Fibroblast of skin of right biceps (primary cell): ENCODE measurements around the gene MAP1LC3B.
"Not testable (repeated sequence)": the region's sequence is repeated elsewhere in the genome, so short reads cannot be mapped to it uniquely, and the experiment has no call there.

Experiments
- DNase-seq: peaks from one replicate; pipeline ENCODE4 v3.0.0-alpha.2; 2013

The MAP1LC3B gene

DNA sequence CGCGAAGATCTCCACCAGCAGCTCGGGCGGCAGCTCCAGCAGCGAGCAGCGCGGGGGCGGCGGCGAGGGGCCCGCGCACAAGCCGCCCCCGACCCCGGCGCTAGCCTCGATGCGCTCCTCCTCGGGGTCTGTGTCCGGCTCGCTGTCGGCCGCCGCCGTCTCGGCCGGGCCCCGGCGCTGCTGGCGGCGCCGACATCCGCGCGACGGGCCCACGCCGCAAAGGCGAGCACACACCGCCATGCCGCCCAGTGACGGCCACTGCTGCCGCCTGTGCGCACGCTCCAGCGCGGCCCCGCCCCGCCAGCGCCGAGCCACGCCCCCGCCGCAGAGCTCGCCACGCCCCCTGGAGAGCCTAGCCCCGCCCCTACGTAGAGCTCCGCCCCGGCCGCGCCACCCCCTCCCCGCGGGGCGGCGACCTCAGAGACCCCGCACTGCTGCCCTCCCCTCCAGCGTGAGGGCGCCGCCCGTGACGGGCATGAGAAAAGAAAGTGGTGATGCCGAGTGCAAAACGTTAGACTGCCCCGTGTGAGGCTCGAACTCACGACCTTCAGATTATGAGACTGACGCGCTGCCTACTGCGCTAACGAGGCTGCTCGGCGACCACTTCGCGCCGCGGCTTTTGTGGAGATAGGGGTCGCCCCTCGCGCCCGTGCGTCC lies 8.5 kb upstream of the MAP1LC3B start, which contains the start of gene FBXO31:
Gene FBXO31 (minus strand): TSS at position 272 of the 657 bp plus-strand sequence. CDS start 32 bp downstream, at position 240.
- peak; percentile 96 for DNase-seq

DNA sequence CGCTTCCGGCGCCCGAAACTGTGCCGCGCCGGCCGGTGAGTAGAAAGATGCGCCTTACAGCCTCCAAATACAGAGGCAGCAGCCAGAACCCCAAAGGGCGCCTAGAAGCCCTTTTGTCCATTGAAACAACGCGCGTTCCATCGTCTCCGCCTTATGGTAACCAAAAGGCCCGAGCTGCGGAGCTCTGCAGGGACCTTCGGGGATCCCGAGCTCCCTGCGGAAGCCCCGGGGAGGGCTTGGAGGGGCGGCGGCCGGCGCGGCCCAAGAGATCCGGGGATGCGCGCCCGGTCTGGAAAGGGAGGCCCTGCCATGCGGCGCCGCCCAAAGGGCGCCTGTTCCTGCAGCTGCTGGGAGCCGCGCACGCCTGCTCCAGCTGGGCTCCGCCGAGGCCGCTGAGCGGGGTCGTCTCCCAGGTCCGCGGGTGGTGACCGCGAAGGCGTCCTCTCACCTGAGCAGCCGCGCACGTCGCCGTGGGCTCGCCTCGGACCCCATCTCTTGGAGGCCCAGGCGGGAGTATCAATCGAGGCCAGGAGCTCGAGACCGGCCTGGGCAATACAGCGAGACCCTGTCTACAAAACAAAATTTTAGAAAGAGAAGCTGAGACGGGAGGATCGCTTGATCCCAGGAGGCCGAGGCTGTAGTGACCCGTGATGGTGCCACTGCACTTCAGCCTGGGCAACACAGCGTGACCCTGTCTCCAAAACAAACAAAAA lies 7.8 kb upstream of the MAP1LC3B start:
- no peak for DNase-seq

DNA sequence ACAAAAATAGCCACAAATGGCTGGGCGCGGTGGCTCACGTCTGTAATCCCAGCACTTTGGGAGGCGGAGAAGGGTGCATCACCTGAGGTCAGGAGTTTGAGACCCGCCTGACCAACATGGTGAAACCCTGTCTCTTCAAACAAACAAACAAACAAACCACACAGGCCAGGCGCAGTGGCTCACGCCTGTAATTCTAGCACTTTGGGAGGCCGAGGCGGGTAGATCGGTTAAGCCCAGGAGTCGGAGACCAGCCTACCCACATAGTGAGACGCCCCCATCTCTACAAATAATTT lies 7.3 kb upstream of the MAP1LC3B start:
- not testable (repeated sequence) for DNase-seq

DNA sequence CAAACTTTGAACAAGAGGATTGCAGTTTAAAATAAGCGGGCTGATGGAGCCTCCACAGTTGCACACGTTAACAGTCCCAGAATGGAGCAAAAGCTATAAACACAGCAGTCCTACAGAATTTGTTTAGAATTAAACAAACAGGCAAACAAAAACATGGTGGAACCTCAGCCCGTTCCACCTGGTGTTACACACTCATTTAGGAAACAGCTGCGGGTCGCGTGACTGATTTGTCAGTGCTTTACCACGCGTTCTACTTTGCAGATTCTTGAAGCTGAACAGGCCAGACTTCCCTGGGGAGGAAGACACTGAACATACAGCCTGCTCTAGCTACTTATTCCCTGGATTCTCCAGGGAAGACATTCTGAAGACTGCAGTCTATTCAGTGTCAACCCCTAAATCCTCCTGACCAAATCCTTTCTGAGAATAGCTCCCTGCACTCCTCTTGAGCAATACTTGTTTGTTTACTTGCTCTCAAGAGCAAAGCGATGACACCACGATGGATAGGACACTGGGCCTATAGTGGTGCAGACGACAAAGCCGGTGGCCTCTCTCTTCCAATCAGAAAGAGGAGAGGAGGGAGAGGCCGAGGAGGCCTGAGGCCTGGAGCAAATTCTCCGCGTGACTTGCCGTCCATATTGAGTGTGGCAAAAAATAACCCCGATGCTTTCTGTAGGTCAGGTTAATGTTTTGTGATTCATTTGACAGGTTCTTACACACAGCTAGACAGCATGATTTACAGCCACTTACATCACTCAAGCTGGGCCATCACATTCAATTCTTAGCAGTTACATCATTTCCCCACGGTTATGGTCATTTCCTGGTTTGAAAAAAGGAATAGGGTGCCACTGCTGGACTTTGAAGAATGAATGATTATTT lies 4.0 kb upstream of the MAP1LC3B start:
- peak; percentile 98 for DNase-seq

DNA sequence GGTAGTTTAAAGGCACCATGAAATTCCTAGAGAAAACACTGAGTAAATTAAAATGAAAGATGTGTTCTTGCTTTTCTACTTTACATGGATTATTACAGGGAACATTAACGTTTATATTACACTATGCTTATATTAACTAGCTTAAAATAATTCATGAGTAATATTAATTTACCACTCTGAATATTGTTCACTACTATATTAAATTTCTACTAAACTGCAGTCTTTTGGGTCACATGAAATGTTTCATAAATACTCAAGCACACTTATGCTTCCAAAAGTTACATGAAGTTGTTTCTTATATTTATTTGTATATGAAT lies 3.4 kb upstream of the MAP1LC3B start:
- DNase-seq = no peak

DNA sequence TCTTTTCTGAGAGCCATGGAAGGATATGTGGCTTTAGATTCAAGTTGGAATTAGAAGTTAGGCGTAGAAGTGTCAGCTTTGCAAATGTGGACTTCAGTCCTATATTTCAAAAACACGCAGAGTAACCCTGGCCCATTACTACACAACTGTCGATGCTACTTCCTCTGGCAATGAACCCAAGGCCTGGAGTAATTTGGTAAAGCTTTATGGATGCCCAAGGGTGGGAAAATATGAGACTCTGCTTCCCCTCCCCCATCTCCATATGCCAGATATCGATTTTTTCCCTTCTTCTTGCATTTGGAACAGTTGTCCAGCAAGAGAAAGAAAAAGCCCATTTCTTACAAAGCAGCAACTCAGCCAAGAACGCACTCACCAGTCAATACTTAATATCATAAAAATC lies 2.9 kb upstream of the MAP1LC3B start:
- no peak for DNase-seq

DNA sequence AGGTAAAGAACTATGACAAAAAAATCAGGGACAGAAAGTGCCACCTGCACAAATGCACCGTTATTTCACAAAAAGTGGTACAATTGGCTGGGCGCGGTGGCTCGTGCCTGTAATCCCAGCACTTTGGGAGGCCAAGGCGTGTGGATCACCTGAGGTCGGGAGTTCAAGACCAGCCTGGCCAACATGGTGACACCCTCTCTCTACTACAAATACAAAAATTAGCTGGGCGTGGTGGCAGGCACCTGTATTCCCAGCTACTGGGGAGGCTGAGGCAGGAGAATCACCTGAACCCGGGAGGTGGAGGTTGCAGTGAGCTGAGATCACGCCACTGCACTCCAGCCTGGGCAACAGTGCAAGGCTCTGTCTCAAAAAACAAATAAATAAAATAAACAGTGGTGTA lies 2.2 kb upstream of the MAP1LC3B start:
- DNase-seq = not testable (repeated sequence)

DNA sequence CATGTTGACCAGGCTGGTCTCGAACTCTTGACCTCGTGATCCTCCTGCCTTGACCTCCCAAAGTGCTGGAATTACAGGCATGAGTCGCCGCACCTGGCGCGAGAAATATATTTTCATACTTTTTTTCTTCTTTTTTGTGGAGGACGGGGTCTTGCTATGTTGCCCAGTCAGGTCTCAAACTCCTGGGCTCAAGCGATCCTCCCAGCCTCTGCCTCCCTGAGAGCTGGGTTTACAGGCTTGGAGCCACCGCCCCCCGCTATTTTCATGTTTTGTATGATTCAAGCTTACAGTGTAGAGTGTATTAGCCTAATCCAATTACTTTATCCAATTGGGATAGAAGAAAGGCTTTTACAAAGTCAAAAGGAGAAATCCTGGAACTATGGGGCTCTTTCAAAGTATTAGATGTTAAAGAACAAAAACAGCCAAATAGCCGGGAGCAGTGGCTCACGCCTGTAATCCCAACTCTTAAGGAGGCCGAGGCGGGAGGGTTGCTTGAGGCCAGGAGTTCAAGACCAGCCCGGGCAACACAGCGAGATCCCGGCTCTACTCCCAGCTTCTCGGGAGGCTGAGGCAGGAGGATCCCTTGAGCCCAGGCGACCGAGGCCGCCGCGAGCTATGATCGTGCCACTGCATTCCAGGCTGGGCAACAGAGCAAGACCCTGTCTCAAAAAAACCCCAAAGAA lies 1.4 kb upstream of the MAP1LC3B start:
- no peak for DNase-seq

DNA sequence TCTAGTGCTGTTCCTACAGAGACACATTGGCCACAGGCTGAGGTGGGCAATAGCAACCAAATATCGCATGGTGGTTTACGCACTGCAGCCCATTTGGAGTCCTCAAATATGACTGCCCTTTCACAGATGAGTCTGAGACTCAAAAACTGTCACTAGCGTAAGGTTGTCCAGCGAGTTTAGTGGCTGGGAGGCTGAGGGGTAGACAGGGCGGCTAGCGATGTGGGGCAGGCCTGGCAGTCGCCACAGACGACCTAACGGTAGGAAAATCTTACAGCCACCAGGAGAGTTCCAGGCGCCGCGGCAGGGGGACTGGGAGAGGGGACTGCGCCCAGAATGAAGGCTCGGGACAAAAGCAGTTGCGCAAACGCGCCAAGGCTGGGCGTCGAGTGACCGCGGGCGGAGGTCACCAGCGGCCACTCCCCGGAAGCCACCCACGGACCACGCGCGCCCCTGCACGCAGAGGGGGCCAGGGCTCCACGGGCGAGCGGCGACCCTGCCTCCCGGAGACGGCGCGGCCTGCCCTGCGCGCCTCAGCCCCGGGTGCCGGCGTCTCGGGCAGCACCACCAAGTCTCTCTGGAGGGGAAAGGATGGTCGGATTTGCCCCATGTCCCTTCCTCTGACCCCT lies 699 bp upstream of the MAP1LC3B start:
- DNase-seq = peak; percentile 34

DNA sequence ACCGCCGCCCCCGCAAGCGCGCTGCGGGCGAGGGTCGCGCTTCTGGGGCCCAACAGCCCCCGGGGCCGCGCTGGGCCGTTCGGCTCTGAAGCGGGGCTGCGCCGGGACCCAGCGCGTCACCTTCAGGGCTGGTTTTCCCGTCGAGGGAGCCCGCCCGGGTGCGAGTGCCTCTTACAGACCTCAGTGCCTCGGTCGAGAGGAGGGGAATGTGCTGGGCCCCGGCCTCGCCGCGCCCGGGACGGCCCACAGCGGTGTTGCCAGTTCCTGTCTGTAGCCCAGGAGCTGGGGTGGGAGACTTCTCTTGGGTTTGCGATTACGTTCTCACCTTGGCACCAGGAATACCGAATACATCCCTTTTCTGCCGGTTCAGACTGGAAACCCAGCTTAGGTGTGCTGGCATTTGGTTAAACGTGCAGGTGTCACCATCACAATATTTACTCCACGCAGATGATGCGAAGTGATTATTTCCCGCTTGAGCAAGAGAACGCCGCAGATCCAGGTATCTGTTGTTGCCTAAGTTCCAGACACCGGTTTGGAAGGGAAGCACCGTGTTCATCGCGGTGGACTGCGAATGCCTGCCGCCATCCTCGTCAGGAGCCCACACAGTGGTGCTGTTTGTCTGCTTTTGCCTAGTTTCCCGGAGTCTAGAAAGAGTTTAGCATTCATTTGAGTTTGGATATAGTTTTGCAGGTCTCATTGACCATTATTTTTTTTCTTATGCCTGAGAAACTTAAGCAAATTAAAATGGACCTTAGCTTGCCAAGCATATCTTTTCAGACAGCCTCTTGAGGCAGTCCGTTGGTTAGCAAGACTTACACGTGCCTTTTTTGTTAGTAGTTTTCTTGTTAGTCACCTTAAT lies 914 bp downstream of the MAP1LC3B start:
- peak; percentile 41 for DNase-seq

DNA sequence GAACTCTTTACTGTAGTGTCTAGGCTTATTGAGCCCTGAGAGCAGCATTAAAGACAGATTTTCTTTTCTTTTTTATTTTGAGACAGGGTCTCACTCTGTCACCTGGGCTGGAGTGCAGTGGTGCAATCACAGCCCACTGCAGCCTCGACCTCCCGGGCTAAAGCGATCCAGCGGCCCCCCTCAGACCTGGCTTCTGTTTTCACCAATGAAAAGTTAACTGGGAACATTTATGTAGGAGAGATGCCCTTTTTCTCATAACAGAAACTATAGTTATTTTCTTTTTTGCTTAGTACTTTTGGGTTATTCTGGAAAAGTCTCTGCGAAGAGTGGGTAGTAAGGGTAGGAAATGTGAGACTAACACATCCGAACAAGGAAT lies 1.5 kb downstream of the MAP1LC3B start:
- no peak for DNase-seq

DNA sequence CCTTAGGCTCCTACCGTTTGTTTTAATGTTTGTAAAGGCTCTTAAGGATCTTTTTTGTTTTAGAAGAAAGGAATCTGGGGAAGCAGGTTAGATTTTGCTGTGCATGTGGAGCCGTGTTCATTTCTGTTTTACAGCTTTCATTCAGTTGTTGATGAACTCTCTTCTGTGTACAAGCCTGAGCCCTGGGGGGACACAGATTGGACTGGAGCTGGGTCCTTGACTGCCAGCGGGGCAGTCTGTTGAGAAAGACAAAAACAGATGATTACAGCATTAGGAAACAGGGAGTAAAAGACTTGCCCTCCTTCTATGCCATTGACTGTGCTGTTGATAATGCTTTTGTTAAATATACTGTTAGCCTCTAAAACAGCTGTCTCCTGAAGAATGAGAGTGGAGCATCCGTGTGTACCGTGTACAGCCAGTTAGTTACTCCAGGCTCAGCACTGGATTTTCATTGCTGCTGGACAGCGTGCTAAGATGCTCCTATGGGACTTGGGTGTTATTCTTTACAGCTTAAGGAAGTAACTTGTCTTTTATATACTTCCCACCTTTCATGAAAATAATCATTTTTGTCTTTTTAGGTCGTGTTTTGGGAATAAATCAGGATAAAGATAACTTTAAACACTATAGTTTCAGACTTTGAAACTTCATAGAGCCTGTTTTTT lies 3.2 kb downstream of the MAP1LC3B start:
- no peak for DNase-seq

DNA sequence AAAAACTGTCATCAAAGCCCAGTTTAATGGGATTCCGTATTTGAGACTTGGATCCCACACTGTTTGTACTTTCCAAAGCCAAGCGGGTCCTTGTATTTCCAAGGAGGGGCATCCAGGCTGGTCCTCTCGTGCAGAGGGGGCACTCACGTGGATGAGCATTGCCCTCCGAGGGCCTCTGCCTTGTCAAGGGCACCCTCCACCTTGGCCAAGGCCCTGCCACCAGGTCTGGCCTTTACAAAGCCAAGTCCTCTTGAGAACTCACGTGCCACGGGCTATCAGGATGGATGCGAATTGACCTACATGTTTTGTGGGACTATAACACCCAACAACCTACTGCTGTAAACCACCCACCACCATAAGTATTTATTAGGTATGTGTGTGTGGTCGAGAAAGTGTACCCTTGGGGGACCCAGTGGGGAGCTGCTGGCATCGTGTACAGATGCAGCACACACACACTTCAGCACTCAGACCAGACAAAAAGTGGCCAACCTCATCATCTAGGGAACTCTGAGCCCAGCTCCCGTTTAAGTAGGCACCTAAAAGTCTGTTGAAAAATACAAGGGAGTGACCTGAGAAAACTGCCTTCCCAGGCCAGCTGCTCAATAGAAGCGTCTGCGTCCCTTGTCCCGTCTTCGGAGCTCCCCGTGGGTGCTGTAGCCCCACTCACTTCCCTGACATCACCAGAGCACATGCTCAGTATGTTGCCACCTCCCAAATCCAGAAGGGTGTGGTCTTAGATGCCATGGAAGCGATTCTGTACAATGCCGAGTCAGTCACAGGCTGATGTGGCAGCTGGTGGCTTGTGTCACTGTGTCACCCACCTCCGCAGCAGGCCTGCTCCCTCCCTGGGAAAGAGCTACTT lies 12.9 kb downstream of the MAP1LC3B start:
- DNase-seq = no peak

DNA sequence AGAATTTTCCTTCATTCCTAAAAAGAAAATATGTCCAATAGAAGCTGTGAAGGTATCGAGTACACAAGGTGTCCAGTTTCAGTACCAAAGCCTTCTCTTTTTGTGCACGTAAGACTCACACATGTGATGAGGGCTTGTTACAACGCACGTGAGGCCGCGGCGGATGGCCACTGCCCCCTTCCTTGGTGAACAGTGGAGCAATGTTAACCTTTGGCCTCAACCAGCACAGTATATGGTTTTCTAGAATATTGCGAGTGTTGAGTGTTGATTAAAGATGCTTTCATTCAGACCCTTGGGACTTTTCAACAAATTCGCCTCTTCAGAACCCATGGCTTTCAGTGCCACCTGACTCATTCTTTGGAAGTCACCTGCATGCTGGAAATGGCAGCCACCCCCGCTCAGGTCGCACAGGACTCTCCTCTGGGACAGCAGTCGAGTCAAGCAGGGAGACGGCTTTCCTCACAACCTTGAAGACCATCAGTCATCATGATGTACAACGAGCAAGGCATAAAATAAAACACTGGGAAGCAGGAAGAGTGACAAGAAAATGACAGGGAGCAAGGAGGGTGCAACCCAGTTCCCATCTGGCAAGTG lies 14.5 kb downstream of the MAP1LC3B start:
- no peak for DNase-seq

DNA sequence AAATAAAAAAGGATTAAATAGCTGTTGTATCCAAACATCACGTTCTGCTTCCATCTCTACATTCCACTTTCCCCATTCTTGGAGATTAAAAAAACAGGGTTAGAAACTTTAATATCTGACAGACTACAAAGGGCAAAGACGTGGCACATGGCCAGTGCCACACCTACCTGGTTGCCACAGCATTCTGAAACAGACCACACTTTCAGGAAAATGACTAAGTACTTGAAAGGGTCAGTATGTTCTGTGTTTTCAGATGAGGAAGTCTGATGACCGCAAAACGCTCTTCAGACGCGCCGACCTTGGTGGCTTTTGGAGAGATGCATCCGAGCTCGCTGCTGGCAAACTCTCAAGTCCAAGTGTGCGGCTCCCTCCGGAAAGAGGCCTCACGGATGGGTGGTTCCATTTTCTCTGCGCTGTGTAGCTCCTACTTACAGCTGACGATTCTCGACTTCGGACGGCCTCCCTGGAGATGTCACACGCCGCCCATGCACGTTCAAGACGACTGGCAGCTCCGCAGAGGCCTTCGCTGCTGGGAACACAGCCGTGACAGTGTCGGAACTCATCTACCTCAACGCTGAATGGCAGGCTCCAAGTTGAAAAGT lies 15.5 kb downstream of the MAP1LC3B start:
- no peak for DNase-seq

DNA sequence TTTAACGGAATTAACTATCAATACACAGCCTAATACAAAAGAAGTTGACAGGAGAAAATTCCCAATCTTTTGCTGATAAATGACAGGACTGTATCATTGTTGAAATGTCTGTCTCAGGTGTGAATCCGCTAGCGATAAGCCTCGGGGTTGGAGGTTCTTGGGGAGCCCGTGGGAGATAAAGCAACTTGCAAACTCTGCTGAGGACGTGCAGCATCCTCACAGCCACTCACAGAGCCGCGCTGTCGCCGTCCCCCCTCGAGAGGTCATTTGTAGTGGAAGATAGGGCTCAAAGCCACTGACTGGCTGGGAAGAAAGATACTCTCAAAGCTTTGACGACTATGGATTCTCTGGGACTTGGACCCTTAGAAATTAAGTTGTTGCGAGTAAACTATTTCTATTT lies 17.0 kb downstream of the MAP1LC3B start:
- DNase-seq = no peak

DNA sequence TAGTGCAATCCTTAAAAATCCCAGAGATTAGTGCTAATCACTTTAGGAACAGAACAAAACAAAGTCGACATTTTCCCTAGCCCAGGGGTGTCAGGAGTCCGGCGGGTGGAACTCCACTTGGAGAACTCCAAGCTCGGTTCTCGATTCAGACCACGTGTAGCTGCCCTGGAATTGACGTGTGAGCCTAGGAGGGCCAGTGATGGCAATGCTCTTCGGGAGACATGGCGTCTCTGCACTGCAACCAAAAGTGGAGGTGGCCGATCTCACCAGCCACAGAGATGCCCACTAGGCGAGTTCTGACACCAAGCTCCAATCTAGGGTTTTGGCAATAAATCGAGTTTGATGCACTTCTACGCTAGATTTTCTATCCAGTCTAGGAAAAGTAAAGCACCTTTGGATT lies 17.6 kb downstream of the MAP1LC3B start:
- DNase-seq = no peak

DNA sequence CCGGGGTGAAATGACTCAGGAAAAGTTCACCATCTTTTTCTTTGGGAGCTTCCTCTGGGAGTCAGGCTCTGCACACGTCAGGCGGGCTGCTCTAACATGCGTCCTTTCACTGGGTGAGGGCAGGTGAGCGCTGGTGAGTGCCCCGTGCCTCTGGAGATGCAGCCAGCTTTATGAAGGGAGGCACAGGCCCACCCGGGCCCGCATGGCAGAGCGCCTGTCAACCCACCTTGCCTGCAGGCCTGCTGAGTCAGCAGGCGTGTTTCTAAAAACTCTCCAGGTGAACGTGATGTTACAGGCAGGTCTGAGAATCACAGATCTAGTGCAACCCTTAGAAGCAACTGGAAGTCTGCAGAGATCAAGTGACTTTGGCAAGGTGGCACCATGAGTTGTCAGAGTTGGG lies 18.4 kb downstream of the MAP1LC3B start:
- DNase-seq = no peak

DNA sequence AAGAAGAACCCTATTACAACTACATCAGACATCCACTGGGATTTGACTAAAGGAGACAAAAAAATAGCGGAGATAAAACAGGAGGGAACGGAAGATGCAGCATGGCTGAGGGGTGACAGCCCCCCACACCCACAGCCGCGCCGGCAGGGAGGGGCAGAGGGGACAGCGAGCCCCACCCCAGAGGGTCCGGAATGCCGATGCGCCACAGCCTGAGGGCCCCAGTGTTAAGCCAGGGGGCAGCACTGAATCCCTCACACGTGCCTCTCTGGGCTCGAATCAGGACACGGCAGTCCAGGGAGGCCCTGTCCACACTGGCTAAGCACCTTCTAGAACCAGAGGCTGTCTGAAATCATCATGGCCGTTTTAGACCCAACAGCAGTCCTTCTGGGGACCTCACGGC lies 18.8 kb downstream of the MAP1LC3B start:
- DNase-seq = no peak
